Memory B cell (primary cell): ENCODE data around the gene IFITM10.

Experiments used
- ATAC-seq: fragments of 150-1000 bp; cut with Tn5 transposase; 2 replicates; pipeline ENCODE4 v1.10.0; 2021; ENCODE audit warnings: low read depth, mild to moderate bottlenecking, moderate library complexity
- DNase-seq, 2 donors: peaks; one replicate each; pipeline ENCODE4 v3.0.0; 2022; ENCODE audit warnings: low spot score in 2 of 2
- H3K27ac Mint-ChIP-seq: one replicate; pipeline ENCODE4 v1.8.0; 2022; ENCODE audit warnings: mild to moderate bottlenecking, moderate library complexity, mixed read lengths
- H3K27me3 Mint-ChIP-seq: one replicate; pipeline ENCODE4 v1.8.0; 2022; ENCODE audit warnings: mixed read lengths
- H3K36me3 Mint-ChIP-seq: one replicate; pipeline ENCODE4 v1.8.0; 2022; ENCODE audit warnings: mild to moderate bottlenecking, mixed read lengths
- H3K4me1 Mint-ChIP-seq: one replicate; pipeline ENCODE4 v1.8.0; 2022; ENCODE audit warnings: mixed read lengths
- H3K4me3 Mint-ChIP-seq: one replicate; pipeline ENCODE4 v1.8.0; 2022; ENCODE audit warnings: mild to moderate bottlenecking, moderate library complexity, mixed read lengths
- H3K9me3 Mint-ChIP-seq: one replicate; pipeline ENCODE4 v1.8.0; 2022; ENCODE audit warnings: mixed read lengths

IFITM10 gene

DNA sequence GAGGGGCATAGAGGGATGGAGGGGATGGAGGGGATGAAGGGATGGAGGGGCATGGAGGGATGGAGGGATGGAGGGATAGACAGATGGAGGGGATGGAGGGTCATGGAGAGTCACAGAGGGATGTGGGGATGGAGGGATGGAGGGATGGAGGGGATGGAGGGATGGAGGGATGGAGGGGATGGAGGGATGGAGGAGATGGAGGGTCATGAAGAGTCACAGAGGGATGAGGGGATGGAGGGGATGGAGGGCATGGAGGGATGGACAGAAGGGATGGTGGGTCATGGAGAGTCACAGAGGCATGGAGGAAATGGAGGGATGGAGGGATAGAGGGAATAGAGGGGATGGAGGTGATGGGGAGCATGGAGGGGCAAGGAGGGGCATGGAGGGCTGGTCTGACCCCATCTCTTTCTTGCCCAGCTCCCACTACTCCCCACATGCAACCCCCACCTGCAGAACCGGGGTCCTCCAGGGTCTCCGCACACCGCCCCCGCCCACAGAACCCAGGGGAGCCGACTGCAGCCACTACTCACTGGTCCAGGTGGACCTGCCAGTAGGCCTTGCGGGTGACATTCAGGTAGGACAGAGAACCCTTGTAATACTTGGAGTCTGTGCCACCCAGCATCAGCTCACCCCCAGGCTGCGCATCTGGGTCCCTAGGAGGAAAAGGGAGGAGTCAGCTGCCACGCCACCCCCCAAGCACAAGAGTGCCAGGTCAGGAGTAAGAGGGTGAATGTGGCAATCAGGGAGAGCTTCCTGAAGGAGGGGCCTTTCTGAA lies 4.2 kb upstream of the IFITM10 start:
- peaks cover 20% of the 10 kb centered on the region for H3K36me3 Mint-ChIP-seq
- ATAC-seq (no peak), DNase-seq (no peak)
- H3K4me1 Mint-ChIP-seq = peaks cover 25% of the 10 kb centered on the region
- no peak overlapping the region for H3K4me3 Mint-ChIP-seq
- no peaks in the 10 kb centered on the region for H3K9me3 Mint-ChIP-seq
- no peak overlapping the region for H3K27ac Mint-ChIP-seq
- H3K27me3 Mint-ChIP-seq = peaks cover 10% of the 10 kb centered on the region

DNA sequence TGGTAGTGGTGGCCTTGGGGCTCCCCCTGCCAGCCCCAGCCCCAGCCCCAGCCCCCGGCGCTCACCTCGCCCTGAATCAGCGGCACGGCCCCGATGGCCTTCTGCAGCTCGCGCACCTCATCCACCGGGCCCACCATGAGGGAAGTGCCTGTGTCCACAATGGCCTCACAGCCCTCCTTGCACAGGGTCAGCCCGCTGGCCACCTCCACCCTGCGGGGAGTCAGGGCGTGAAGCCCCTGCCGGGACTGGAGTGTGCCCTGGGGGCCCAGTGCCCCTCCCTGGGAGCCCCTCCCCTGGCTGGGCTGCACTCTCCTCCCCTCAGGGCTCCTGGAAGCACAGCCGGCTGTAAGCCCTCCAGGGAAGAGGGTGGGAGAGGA lies 3.5 kb upstream of the IFITM10 start:
- ATAC-seq (no peak), DNase-seq (no peak)
- no peaks in the 10 kb centered on the region for H3K9me3 Mint-ChIP-seq
- no peak overlapping the region for H3K27ac Mint-ChIP-seq
- H3K36me3 Mint-ChIP-seq = peaks cover 20% of the 10 kb centered on the region
- H3K27me3 Mint-ChIP-seq = peaks cover 13% of the 10 kb centered on the region
- peaks cover 27% of the 10 kb centered on the region for H3K4me1 Mint-ChIP-seq
- H3K4me3 Mint-ChIP-seq = no peak overlapping the region

DNA sequence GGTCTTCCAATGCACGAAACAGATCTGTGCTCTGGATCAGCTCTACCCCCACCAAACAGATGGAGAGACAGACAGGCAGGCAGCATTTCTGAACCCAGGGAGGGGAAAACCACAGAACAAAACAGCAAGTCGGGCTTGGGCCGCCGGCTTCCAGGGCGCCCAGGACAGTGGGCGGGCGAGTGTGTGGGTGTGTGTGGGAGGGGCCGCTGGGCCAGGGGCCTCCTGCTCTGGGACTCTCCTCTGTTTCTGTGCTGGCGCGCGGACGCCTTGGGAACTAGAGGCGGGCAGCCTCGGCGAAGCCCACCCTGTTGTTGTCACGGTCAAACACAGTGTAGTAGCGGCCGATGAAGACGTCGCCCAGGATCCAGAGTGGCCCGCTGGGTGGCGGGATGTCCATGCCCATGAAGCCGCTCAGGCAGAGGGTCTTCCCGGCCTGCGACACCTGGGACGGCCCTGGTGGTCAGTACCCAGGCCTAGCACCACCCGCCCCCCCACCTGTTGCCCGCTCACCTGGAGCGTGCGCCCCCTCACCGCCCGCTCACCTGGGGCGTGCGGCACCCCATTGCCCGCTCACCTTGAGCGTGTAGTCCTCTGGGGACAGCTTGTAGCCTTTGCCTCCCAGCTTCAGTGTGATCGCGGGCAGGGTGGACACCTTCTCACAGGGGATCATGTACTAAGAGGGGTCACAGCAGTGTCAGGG lies 3.0 kb upstream of the IFITM10 start:
- peaks cover 23% of the 10 kb centered on the region for H3K4me1 Mint-ChIP-seq
- peaks cover 13% of the 10 kb centered on the region for H3K27me3 Mint-ChIP-seq
- H3K27ac Mint-ChIP-seq = peak overlapping the region; percentile 50
- peaks cover 20% of the 10 kb centered on the region for H3K36me3 Mint-ChIP-seq
- ATAC-seq = no peak
- DNase-seq = no peak
- no peak overlapping the region for H3K4me3 Mint-ChIP-seq
- H3K9me3 Mint-ChIP-seq = no peaks in the 10 kb centered on the region

DNA sequence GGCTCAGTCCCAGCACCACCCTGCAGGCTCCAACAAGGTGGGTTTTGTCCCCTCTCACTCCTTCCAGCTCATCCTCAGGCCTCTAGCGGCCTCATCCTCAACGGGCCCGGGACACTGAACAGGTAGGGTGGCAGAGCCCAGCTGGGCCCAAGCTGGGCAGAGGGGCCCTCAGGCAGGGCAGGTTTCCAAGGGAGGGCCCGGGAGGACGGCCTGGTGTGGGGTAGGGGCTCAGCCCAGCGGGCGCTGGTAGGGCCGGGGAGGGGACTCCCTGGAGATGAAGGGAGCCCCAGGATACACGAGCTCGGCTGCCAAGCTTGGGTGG lies 2.5 kb upstream of the IFITM10 start:
- H3K4me1 Mint-ChIP-seq = peaks cover 22% of the 10 kb centered on the region
- no peak for ATAC-seq
- H3K36me3 Mint-ChIP-seq = peaks cover 20% of the 10 kb centered on the region
- no peak overlapping the region for H3K4me3 Mint-ChIP-seq
- peak overlapping the region; percentile 50 for H3K27ac Mint-ChIP-seq
- no peaks in the 10 kb centered on the region for H3K9me3 Mint-ChIP-seq
- peaks cover 13% of the 10 kb centered on the region for H3K27me3 Mint-ChIP-seq
- no peak for DNase-seq

DNA sequence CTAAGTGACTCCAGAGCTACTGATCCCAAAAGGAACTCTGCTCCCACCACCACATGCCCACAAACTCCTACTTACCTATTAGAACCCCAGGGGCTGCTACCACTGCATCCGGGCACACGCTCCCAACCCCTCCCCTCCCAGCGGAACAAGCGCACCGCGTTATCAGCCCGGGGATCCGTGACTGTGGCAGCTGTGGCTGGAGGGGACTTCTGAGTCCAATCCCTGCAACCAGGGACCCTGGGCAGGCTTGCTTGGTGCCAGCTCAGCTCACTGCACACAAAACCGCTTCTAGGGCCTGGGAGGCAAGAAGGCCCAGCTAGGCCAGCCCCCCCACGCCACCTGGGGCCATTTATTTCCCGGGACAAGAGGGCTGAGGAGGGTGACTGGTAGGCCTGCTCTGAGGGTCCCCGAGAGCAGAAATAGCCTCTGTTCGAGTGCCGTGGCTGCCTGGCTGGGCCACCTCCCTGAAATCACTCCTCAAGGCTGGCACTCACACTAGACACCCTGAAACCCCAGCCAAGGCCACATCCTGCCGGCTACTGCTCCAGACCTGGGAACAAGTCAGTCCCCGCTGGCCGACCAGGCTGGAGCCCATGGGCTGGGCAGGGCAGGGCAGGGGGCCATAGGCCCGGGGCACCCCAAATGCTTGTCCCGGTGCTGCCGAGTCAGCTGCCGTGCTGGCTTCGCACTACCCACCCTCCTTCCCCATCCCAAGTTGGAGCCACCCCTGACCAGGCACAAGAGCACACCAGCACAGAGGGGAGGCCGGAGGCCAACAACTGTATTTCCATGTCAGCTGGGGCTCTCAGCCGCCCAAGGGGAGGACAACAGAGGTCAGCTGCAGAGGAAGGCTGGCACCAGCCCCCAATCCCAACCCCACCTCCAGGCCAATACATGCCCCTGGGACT lies 1.9 kb upstream of the IFITM10 start:
- ATAC-seq (no peak), DNase-seq (no peak)
- Mint-ChIP-seq H3K9me3 (no peaks in the 10 kb centered on the region), H3K27me3 (peaks cover 13% of the 10 kb centered on the region), H3K4me3 (no peak overlapping the region), H3K27ac (no peak overlapping the region), H3K36me3 (peaks cover 18% of the 10 kb centered on the region), H3K4me1 (peaks cover 20% of the 10 kb centered on the region)

DNA sequence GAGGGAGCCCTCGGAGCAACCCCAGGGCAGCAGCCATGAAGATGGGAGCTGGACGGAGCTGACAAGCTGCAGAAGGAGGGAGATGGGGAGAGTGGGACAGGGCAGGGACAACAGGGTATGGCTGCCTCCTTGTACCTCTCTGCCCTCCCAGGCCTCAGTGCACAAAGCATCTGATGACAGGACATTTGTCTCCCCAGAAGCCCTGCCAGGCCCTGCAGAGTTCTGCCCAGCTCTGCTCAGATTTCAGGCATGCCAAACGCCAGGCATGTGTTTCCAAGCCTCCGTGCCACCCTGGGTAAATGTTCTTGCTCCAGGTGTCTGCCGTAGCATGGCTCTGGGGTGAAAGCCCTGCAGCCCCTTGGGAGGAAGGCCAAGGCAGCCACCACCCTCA lies 1.1 kb upstream of the IFITM10 start:
- ATAC-seq (no peak), DNase-seq (no peak)
- Mint-ChIP-seq H3K27me3 (peaks cover 13% of the 10 kb centered on the region), H3K4me1 (peaks cover 20% of the 10 kb centered on the region), H3K9me3 (no peaks in the 10 kb centered on the region), H3K27ac (no peak overlapping the region), H3K4me3 (no peak overlapping the region), H3K36me3 (peaks cover 18% of the 10 kb centered on the region)

DNA sequence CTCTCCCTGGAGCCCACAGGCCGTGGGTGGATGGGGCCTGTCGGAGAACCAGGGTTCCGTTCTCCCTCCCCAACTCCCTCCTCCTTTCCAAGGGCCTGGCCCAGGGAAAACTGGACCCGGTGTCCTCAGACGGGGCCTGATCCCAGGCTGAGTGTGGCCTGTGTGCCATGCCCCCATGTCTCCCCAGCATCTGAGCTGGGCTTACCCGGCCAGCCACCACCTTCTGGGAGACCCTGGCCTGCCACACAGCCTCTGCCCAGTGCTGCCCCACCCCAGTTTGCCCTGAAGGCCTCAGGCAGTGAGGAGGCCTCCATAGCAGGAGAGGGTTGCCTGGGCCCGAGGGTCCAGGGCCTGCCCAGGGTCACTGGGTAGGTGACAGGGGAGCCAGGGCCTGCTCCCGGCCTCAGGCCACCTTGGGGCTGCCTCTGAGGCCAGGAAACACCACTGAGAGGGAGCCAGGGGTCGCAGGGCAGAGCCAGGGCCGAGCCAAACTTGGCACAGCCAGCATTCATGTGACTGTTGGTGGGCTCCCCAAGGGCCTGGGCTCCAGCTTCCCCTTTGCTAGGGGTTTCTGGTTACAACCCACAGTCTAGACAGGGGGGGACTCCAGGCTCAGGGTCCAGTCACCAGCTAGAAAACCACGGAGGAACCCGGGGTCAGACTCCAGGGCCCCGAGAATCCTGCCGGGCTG lies 590 bp upstream of the IFITM10 start:
- no peak for DNase-seq
- H3K9me3 Mint-ChIP-seq = peaks cover 2% of the 10 kb centered on the region
- peaks cover 14% of the 10 kb centered on the region for H3K36me3 Mint-ChIP-seq
- H3K27ac Mint-ChIP-seq = no peak overlapping the region
- peaks cover 22% of the 10 kb centered on the region for H3K4me1 Mint-ChIP-seq
- H3K27me3 Mint-ChIP-seq = peaks cover 13% of the 10 kb centered on the region
- no peak for ATAC-seq
- no peak overlapping the region for H3K4me3 Mint-ChIP-seq

DNA sequence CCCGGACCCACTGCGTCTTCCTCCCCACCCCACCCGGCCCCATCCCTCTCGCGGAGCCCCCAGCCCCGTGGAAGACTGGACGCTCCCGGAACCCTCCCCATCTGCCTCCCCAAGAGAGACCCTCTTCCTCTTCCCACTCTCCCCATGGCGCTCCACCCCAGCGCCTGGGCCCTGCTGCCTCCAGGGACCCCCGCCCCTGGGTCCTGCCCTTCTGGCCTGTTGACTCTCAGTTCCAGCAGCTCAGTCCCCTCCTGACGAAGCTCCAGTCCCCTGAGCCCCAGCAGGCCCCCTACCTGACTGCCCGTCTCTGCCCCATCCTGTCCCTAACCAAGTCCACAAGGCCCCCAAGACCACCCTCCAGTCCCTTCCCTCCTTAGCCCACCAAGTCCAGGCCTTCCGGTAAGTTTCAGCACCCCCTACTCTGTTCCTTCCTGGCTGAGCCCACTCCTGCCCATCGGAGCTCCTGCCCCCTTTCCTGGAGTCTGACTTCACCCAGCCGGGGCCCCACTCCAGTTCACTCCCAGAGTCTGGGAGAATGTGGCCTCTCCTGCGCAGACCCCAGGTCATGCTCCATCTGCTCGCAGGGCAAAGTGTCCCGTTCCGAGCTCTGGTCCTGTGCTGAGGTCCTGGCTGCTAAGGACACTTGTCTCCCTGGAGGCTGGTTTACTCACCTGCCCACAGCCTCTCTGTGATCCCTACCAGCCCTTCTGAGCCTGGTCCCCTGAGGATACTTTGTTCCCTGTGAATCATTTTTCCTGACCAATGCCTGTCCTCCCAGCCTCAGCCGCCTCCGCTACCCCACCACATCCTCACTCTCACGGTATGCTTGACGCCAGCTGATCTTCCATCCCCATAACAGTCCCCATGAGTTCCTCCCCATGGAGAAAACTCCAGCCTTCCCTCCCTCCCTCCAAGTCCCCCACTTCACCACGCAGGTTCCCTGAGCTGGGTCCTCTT lies 722 bp downstream of the IFITM10 start:
- H3K9me3 Mint-ChIP-seq = peaks cover 2% of the 10 kb centered on the region
- peaks cover 8% of the 10 kb centered on the region for H3K36me3 Mint-ChIP-seq
- ATAC-seq (no peak), DNase-seq (no peak)
- H3K27ac Mint-ChIP-seq = peak overlapping the region; percentile 19
- peaks cover 13% of the 10 kb centered on the region for H3K27me3 Mint-ChIP-seq
- H3K4me3 Mint-ChIP-seq = peak overlapping the region; percentile 63
- H3K4me1 Mint-ChIP-seq = peaks cover 19% of the 10 kb centered on the region

DNA sequence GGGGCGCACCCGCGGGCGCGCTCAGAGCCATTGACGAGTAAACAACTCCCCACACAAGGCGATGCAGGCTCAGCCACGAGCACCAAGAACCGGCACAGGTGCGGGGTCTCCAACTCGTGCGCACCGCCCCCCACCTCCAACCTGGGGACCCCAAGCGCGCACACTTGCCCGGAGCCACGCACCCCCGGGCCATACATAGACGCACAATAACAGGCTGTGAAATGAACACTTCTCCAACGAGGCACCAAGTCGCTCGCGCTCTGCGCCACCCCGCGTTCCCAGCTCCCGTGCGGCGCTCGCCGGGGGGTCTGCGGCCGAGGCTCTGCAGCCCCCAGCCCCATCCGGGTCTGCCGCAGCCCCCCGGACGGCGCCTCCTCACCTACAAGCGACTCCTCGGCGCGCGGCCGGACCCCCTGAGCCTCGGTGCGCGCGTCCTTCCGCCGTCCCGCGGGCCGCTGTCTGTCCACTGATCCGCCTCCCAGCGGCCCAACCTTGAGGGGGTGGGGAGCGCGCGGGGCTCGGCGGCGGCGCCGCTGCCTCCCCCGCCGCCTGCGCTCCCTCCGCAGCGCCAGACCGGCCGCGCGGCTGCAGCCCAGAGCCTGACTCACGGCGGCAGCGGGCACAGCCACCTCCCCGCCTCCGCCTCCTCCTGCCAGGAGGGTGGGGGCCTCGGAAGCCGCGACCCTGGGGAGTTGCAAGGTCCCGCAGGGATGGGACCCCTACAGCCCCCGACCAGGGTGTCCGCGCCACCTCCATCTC lies 1.6 kb downstream of the IFITM10 start:
- Mint-ChIP-seq H3K27ac (no peak overlapping the region), H3K36me3 (peaks cover 4% of the 10 kb centered on the region), H3K4me3 (no peak overlapping the region), H3K9me3 (peaks cover 2% of the 10 kb centered on the region), H3K4me1 (peaks cover 16% of the 10 kb centered on the region), H3K27me3 (peaks cover 13% of the 10 kb centered on the region)
- ATAC-seq = peak; percentile 32
- DNase-seq = no peak

DNA sequence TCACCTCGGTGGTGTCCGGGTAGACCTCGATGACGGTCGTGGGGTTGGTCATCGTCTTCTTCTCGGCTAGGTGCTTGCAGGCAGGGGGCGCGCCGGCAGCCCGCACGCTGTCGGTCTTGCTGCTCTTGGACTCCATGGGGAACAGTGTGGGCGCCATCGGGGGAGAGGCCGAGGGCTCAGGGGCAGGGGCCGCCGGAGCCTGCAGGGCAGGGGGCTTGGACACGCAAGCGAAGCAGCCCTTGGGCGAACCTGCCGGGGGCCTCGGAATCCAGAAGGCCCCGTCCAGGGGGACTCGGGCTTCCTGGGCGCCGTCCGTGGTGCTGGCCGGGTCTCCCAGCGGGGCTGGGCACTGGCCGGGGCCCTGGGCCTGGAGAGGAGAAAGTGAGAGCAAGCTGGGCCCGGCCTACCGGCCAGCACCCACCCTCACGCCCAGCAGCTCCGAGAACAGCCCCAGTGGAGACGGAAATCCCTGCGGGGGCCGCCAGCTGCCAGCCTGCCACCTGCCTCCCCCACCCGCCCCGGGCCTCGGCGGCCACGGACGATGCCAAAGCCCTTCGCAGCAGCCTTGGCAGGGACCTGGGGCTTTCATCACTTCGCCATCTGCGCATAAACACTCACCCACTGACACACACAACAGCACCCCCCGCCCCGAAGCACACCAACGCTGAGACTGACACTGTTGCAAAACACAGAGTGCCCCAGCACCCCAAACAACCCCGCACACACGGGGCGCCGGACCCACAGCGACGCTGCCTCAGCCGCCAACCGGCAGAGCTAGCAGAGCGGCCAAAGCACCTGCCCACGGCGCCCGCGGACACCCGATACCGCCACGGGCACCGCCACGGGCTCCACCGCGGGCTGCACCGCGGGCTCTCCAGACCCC lies 2.4 kb downstream of the IFITM10 start:
- H3K27ac Mint-ChIP-seq = no peak overlapping the region
- DNase-seq (no peak), ATAC-seq (no peak)
- H3K36me3 Mint-ChIP-seq = peaks cover under 1% of the 10 kb centered on the region
- peaks cover 2% of the 10 kb centered on the region for H3K9me3 Mint-ChIP-seq
- peaks cover 16% of the 10 kb centered on the region for H3K4me1 Mint-ChIP-seq
- peaks cover 13% of the 10 kb centered on the region for H3K27me3 Mint-ChIP-seq
- no peak overlapping the region for H3K4me3 Mint-ChIP-seq

DNA sequence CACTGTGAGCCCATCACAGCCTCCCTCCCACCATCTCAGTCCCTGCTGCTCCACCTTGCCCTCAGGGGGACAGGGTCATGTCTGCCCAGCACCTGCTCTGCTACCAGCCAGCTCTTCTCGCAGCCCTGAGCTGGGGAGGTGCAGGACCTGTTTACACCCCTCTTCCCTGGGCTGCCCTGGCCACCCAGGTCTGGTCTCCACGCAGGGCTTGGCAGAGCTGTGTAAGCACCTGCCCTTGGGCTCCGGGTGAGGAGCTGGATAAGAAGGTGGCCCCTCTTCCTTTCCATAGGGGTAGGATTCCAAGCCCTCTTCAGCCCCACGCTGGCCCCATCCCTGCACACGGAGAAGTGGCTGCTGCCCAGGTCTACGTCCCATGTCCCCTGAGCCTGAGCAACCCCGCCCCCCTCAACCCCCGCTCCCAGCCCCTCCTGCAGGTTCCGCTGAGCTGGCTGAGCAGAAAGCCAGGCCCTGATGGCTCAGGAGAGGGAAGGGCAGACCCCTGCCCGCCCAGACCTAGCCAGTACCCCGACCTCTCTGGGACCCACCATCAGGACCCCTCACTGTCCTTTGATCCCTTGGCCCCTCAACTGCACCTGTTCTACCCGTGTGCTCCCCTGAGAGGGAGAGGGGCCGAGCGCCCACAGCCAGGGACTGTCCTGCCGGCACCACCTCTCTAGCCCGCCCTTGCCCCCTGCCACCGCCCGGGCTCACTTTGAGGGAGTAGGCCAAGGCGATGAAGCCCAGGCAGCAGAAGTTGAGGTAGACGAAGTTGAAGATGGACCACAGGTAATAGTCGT lies 3.2 kb downstream of the IFITM10 start:
- Mint-ChIP-seq H3K4me3 (no peak overlapping the region), H3K27ac (no peak overlapping the region), H3K36me3 (no peaks in the 10 kb centered on the region), H3K4me1 (peaks cover 16% of the 10 kb centered on the region), H3K27me3 (peaks cover 13% of the 10 kb centered on the region), H3K9me3 (peaks cover 2% of the 10 kb centered on the region)
- DNase-seq (no peak), ATAC-seq (no peak)
